Loucy (cell line): ENCODE results near the gene RDH8.

Experiments
- H2AFZ ChIP-seq: fragments of 200-600 bp; sonication (generic); 2 replicates; pipeline ENCODE4 v1.6.0; 2016; ENCODE audit warnings: antibody characterized with exemption, mild to moderate bottlenecking, low read length, moderate library complexity
- H3F3A ChIP-seq: fragments of 200-600 bp; 2 replicates; pipeline ENCODE4 v1.6.0; 2016; ENCODE audit warnings: antibody characterized with exemption, low read depth, mild to moderate bottlenecking
- H3K27me3 ChIP-seq: fragments of 200-600 bp; sonication (generic); 2 replicates; pipeline ENCODE4 v1.6.1; 2014; ENCODE audit warnings: low read length, mild to moderate bottlenecking; ENCODE audit not compliant: insufficient read depth, poor library complexity, severe bottlenecking
- H3K36me3 ChIP-seq: fragments of 200-600 bp; sonication (generic); 2 replicates; pipeline ENCODE4 v1.6.1; 2016; ENCODE audit warnings: low read length; ENCODE audit not compliant: insufficient read depth
- H3K4me1 ChIP-seq: fragments of 200-600 bp; sonication (generic); 2 replicates; pipeline ENCODE4 v1.5.1; 2014; ENCODE audit warnings: low read length, mild to moderate bottlenecking; ENCODE audit not compliant: insufficient read depth, poor library complexity, severe bottlenecking
- H3K4me2 ChIP-seq: fragments of 200-600 bp; sonication (generic); 2 replicates; pipeline ENCODE4 v1.6.0; 2014; ENCODE audit warnings: antibody characterized with exemption, low read length, low read depth, mild to moderate bottlenecking; ENCODE audit not compliant: poor library complexity, severe bottlenecking
- H3K4me3 ChIP-seq: fragments of 200-600 bp; sonication (generic); 2 replicates; pipeline ENCODE4 v1.5.1; 2014; ENCODE audit warnings: low read length, mild to moderate bottlenecking, mixed read lengths; ENCODE audit not compliant: poor library complexity, severe bottlenecking
- H3K79me2 ChIP-seq: fragments of 200-600 bp; sonication (generic); 2 replicates; pipeline ENCODE4 v1.6.1; 2014; ENCODE audit warnings: low read length; ENCODE audit not compliant: insufficient read depth
- H3K9ac ChIP-seq: fragments of 200-600 bp; sonication (generic); 2 replicates; pipeline ENCODE4 v1.6.0; 2014; ENCODE audit warnings: mild to moderate bottlenecking, low read depth, low read length, moderate library complexity; ENCODE audit not compliant: poor library complexity, severe bottlenecking
- H3K9me2 ChIP-seq: fragments of 200-600 bp; sonication (generic); replicated peaks from 2 replicates; pipeline ENCODE4 v1.6.1; 2016; ENCODE audit warnings: low read depth, low read length, mixed read lengths
- H3K9me3 ChIP-seq: fragments of 200-600 bp; sonication (generic); 2 replicates; pipeline ENCODE4 v1.6.1; 2014; ENCODE audit warnings: mild to moderate bottlenecking, antibody characterized with exemption, low read length, low read depth; ENCODE audit not compliant: insufficient read depth
- H4K20me1 ChIP-seq: fragments of 200-600 bp; sonication (generic); 2 replicates; pipeline ENCODE4 v1.6.0; 2014; ENCODE audit warnings: antibody characterized with exemption, low read length, mild to moderate bottlenecking; ENCODE audit not compliant: insufficient read depth, poor library complexity, severe bottlenecking
- EZH2phosphoT487 ChIP-seq: fragments of 200-600 bp; IDR thresholded peaks from 2 replicates; pipeline ENCODE4 v1.6.1; 2018; ENCODE audit warnings: antibody characterized with exemption, mild to moderate bottlenecking, moderate library complexity, borderline replicate concordance
- TF ChIP-seq, protein P1 (sequence below): fragments of 200-600 bp; sonication (generic); conservative IDR thresholded peaks from 2 replicates; pipeline ENCODE4 v1.5.1; 2014; ENCODE audit warnings: mild to moderate bottlenecking, antibody characterized with exemption, low read length

Gene RDH8, protein sequence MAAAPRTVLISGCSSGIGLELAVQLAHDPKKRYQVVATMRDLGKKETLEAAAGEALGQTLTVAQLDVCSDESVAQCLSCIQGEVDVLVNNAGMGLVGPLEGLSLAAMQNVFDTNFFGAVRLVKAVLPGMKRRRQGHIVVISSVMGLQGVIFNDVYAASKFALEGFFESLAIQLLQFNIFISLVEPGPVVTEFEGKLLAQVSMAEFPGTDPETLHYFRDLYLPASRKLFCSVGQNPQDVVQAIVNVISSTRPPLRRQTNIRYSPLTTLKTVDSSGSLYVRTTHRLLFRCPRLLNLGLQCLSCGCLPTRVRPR

DNA sequence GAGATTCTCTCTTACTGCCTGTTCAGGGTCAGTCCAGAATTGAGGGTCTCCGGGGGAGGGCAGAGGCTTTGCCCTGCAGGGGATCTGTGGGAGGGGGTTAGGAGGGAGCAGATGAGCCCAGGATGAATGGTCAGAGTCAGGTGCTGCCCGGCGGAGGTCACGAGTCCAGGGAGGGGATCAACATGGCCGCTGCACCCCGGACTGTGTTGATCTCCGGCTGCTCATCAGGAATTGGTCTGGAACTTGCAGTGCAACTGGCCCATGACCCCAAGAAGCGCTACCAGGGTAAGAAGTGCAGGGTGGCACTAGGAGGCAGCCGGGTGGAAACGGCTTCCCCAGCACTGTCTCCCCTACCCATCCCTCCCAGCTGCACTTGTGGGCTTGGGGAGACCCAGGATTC lies at the start of gene RDH8:
Gene RDH8, plus strand, starts transcription at position 168 of the 400 bp plus-strand sequence. Its CDS starts 15 bp downstream, at position 183.
- H3K9ac ChIP-seq, result no peak within 1 kb of the TSS
- TF ChIP-seq EZH2phosphoT487, result no peak
- TF ChIP-seq, protein P1, sequence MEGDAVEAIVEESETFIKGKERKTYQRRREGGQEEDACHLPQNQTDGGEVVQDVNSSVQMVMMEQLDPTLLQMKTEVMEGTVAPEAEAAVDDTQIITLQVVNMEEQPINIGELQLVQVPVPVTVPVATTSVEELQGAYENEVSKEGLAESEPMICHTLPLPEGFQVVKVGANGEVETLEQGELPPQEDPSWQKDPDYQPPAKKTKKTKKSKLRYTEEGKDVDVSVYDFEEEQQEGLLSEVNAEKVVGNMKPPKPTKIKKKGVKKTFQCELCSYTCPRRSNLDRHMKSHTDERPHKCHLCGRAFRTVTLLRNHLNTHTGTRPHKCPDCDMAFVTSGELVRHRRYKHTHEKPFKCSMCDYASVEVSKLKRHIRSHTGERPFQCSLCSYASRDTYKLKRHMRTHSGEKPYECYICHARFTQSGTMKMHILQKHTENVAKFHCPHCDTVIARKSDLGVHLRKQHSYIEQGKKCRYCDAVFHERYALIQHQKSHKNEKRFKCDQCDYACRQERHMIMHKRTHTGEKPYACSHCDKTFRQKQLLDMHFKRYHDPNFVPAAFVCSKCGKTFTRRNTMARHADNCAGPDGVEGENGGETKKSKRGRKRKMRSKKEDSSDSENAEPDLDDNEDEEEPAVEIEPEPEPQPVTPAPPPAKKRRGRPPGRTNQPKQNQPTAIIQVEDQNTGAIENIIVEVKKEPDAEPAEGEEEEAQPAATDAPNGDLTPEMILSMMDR, result no peak
- no peaks in the 10 kb centered on the region for H4K20me1 ChIP-seq
- H3K4me1 ChIP-seq, result no peaks in the 10 kb centered on the region
- no peaks in the 10 kb centered on the region for H3F3A ChIP-seq
- no peaks in the 10 kb centered on the region for H3K36me3 ChIP-seq
- no peak within 1 kb of the TSS for H3K4me2 ChIP-seq
- no peaks in the 10 kb centered on the region for H3K9me3 ChIP-seq
- no peaks in the 10 kb centered on the region for H3K27me3 ChIP-seq
- H3K9me2 ChIP-seq, result no peaks in the 10 kb centered on the region
- H3K4me3 ChIP-seq, result no peak within 1 kb of the TSS
- no peaks in the 10 kb centered on the region for H3K79me2 ChIP-seq
- no peak within 1 kb of the TSS for H2AFZ ChIP-seq

DNA sequence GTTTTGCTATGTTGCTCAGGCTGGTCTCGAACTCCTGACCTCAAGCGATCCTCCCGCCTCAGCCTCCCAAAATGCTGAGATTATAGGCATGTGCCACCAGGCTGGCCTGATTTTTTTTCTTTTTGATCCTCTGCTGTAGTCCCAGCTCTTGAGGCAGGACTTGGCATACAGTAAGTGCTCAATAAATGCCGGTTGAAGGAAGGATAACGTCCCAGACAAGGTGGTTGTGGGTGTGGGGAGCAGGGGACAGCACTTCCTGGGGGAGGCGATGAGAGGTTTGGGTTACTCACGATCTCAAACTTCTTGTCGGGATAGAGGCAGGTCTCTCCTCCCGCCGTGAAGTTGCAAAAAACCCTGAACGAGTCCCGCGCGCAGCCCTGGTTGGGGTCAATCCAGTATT lies 47.3 kb upstream of the RDH8 start:
- no peak overlapping the region for H3K4me3 ChIP-seq

DNA sequence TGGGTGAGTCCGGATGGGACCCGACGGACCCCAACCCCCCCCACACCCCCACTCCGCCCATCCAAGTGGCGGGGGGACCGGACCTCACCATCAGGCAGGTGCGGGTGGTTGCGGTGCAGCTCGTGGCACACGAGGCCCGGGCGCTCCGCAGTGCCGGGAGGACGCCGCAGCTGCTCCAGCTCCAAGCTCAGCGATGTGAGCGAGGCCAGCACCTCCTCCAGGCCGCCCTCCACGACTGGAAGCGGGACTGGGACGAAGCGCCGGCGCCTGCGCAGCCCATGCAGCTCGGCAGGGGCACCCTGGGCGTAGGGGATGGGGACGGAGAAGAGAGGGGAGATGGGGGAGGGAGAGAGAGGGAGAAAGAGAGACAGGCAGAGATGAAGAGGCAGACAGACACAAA lies 46.8 kb upstream of the RDH8 start:
- Histone ChIP-seq H3K36me3 (no peaks in the 10 kb centered on the region), H3K9me3 (no peaks in the 10 kb centered on the region), H4K20me1 (no peaks in the 10 kb centered on the region), H3K9me2 (no peaks in the 10 kb centered on the region), H2AFZ (no peak overlapping the region), H3K4me1 (no peaks in the 10 kb centered on the region), H3K27me3 (no peaks in the 10 kb centered on the region), H3K4me2 (no peak overlapping the region), H3K79me2 (no peaks in the 10 kb centered on the region), H3F3A (no peaks in the 10 kb centered on the region), H3K9ac (no peak overlapping the region), H3K4me3 (no peak overlapping the region)
- TF ChIP-seq EZH2phosphoT487, result no peak
- TF ChIP-seq, protein P1, result no peak

More for the DNA sequence above, 47.3 kb upstream of the RDH8 start:
- Histone ChIP-seq H3K27me3 (no peaks in the 10 kb centered on the region), H4K20me1 (no peaks in the 10 kb centered on the region), H3K9ac (no peak overlapping the region), H3K79me2 (no peaks in the 10 kb centered on the region), H3K9me2 (no peaks in the 10 kb centered on the region), H3K4me1 (no peaks in the 10 kb centered on the region), H3K4me2 (no peak overlapping the region), H3F3A (no peaks in the 10 kb centered on the region), H2AFZ (no peak overlapping the region), H3K36me3 (no peaks in the 10 kb centered on the region), H3K9me3 (no peaks in the 10 kb centered on the region)
- TF ChIP-seq EZH2phosphoT487, result no peak
- TF ChIP-seq, protein P1, result no peak
